GM23248 (cell line): Measurements from ENCODE around the gene C10orf105.

ENCODE experiments used
- EZH2 ChIP-seq: fragments of 200-600 bp; sonication (generic); IDR thresholded peaks from 2 replicates; pipeline ENCODE4 v1.6.1; 2018; ENCODE audit warnings: antibody characterized with exemption, mild to moderate bottlenecking; ENCODE audit not compliant: insufficient read depth, poor library complexity, severe bottlenecking
- EZH2phosphoT487 ChIP-seq: fragments of 200-600 bp; sonication (generic); IDR thresholded peaks from 2 replicates; pipeline ENCODE4 v1.6.1; 2018; ENCODE audit warnings: antibody characterized with exemption, moderate library complexity, mild to moderate bottlenecking, low read depth; ENCODE audit not compliant: insufficient read depth

- no peak for TF ChIP-seq EZH2phosphoT487
- TF ChIP-seq EZH2: no peak
Measured at GRCh38 chr10:71753091-71753959, 33.7 kb upstream of the C10orf105 start.
